Measurements from ENCODE around the gene MACO1. TPM values are rescaled to one million over a fixed set of nuclear protein-coding genes. Genes with fewer than 3 reads are reported as not detected.

MACO1 gene
- total and polyA plus RNA-seq, 7 donors, result 2.4 to 20.2 (median 11.8) TPM

DNA sequence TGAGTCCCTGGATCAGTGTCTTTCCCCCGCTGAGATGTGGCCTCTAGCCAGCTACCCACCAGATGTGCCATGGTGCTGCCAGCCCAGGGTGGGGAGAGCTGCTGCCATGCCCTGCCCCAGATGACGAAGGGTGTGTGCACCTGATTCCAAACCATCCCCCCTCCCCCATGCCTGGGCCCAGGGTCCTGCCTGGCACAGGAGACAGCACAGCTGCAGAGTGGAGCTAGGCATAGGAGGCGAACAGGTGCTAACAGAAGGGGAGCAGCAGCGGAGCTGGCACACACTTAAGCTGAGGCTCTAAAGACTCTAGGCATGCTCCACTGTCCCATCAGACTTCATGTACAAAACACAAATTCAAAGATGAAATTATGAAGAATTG, 103.7 kb downstream of the MACO1 start:
- no peak overlapping the region for H3K27ac ChIP-seq
- no peak for DNase-seq
- intact Hi-C loops (cut with DNase I), result no loop called here
- H3K27me3 ChIP-seq, result no peaks in the 10 kb centered on the region
- TF ChIP-seq POLR2AphosphoS5 (IDR thresholded peaks at IDR 0.05), result no peak
- no peak for TF ChIP-seq CTCF (IDR thresholded peaks at IDR 0.05)
- TF ChIP-seq EP300 (IDR thresholded peaks at IDR 0.05), result no peak
- H3K4me1 ChIP-seq, result no peaks in the 10 kb centered on the region
- no peaks in the 10 kb centered on the region for H3K36me3 ChIP-seq
- H3K4me3 ChIP-seq, result no peak overlapping the region
- H3K9me3 ChIP-seq, result no peaks in the 10 kb centered on the region
- WGBS, 2 donors, result 91% methylated on average over 4 of the region's 4 CpGs

DNA sequence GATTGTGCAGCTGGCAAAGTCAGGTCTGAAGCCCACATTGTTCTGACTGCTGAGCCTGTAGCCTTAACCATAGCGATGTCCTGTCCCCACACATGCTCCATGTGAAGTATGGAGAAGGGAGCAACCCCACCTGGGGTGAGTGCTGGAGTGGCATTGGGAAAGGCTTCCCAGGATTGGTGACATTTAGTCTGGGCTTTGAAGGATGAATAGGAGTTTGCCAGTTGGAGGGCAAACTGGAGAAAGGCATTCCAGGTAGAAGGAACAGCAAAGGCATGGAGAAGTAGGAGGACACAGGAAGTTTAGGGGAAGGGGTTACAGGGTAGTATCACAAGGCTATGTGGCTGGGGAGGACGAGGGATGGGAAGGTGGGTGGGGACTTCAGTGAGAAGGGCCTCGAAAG, 105.4 kb downstream of the MACO1 start:
- intact Hi-C loops (cut with DNase I), result no loop called here
- Histone ChIP-seq H3K36me3 (no peaks in the 10 kb centered on the region), H3K4me3 (no peak overlapping the region), H3K27ac (no peak overlapping the region), H3K27me3 (no peaks in the 10 kb centered on the region), H3K9me3 (no peaks in the 10 kb centered on the region), H3K4me1 (no peaks in the 10 kb centered on the region)
- DNase-seq, result no peak
- TF ChIP-seq CTCF (IDR thresholded peaks at IDR 0.05) (no peak), POLR2A (IDR thresholded peaks at IDR 0.05) (no peak), POLR2AphosphoS5 (IDR thresholded peaks at IDR 0.05) (no peak)
- WGBS, 2 donors, result 81 to 85% methylated on average over 3 of the region's 3 CpGs

DNA sequence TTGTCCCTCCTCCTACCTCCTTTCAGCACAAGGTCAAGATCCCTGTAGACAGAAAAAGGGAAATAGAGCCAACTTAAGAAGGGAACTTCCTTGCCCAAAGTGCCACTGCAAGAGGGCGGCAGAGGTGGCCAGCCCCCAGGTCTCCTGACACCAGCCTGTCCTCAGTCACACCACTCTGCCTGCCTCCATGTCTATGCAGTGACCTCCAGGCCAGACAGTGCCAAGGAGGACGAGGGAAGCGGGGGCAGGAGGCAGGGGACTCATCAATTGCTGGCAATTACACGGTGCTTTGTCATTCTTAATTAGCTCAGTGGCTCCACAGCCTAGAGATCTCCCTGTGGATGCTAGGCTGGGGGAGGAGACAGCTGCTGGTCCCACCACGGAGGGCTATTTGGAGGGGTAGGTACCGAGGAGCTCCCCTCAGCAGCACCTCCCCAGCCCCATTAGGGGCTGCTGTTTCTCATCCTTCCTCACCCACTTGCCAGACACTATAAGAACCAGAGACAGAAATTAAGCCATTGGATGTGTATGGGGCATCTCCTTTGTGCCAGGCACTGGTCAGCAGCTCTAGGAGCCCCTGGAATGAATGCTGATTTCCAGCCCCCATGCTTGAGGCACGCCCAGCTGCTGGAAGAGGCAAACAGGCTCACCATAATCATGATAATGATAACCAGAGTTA, 106.6 kb downstream of the MACO1 start:
- no peak for DNase-seq
- Histone ChIP-seq H3K36me3 (no peaks in the 10 kb centered on the region), H3K27ac (no peak overlapping the region), H3K27me3 (no peaks in the 10 kb centered on the region), H3K4me3 (no peak overlapping the region), H3K4me1 (no peaks in the 10 kb centered on the region), H3K9me3 (no peaks in the 10 kb centered on the region)
- intact Hi-C loops (cut with DNase I), result no loop called here
- 73 to 74% methylated on average over 7 of the region's 7 CpGs for WGBS, 2 donors
- TF ChIP-seq CTCF (IDR thresholded peaks at IDR 0.05) (no peak), POLR2AphosphoS5 (IDR thresholded peaks at IDR 0.05) (no peak), EP300 (IDR thresholded peaks at IDR 0.05) (no peak), POLR2A (IDR thresholded peaks at IDR 0.05) (no peak)

GRCh38 chr1:25538191-25538767, 107.6 kb downstream of the MACO1 start:
- no peaks in the 10 kb centered on the region for H3K9me3 ChIP-seq
- no peak overlapping the region for H3K27ac ChIP-seq
- peaks cover 0 to 4% (median 0%) of the 10 kb centered on the region in 4 donors for H3K4me1 ChIP-seq
- H3K4me3 ChIP-seq, result no peak overlapping the region
- H3K27me3 ChIP-seq, result no peaks in the 10 kb centered on the region
- intact Hi-C loops (cut with DNase I), result no loop called here
- no peak for DNase-seq
- TF ChIP-seq POLR2AphosphoS5 (IDR thresholded peaks at IDR 0.05), result no peak
- TF ChIP-seq EP300 (IDR thresholded peaks at IDR 0.05), result no peak
- TF ChIP-seq CTCF (IDR thresholded peaks at IDR 0.05), result no peak
- no peak for TF ChIP-seq POLR2A (IDR thresholded peaks at IDR 0.05)
- no peaks in the 10 kb centered on the region for H3K36me3 ChIP-seq
- WGBS, 2 donors, result 55 to 77% methylated on average over 4 of the region's 4 CpGs
